ENCODE data around the gene RFPL3. TPM values are rescaled to one million over a fixed set of nuclear protein-coding genes. Genes with fewer than 3 reads are reported as not detected.

RFPL3 gene
- total RNA-seq, 1 experiment from 2014 or later: not detected

GRCh38 chr22:32407936-32408335 lies 50.3 kb downstream of the RFPL3 start:
- intact Hi-C loops (cut with micrococcal nuclease; ENCODE audit: unreplicated experiment) (no loop called here), in situ Hi-C loops (cut with HindIII; ENCODE audit: low pct_unique_long_range_greater_than_20kb, low sequenced_read_pairs) (no loop called here)
- no TSS peak for BruUV-seq (replicated peaks)
- Histone ChIP-seq H3K27ac (ENCODE audit: low read length) (no peak overlapping the region), H3K9me3 (ENCODE audit: control insufficient read depth, insufficient read depth, low read depth, low read length) (no peaks in the 10 kb centered on the region), H3K4me3 (ENCODE audit: low read depth in 2 of 2, low read length in 2 of 2) (no peak overlapping the region), H3K4me1 (ENCODE audit: control insufficient read depth, insufficient read depth, low read length) (no peaks in the 10 kb centered on the region), H3K27me3 (ENCODE audit: control insufficient read depth, insufficient read depth, low read length) (no peaks in the 10 kb centered on the region), H3K36me3 (ENCODE audit: control insufficient read depth, insufficient read depth, low read length) (peaks cover 10% of the 10 kb centered on the region)
- TF ChIP-seq CTCF (IDR thresholded peaks at IDR 0.05) (no peak), SIN3A (IDR thresholded peaks at IDR 0.05; ENCODE audit: borderline replicate concordance, insufficient read depth, low read depth, low read length) (no peak), TCF7L2 (IDR thresholded peaks at IDR 0.05; ENCODE audit: low read depth, low read length) (no peak), POLR2AphosphoS5 (IDR thresholded peaks at IDR 0.05; ENCODE audit: low read depth, low read length) (no peak), REST (IDR thresholded peaks at IDR 0.05; ENCODE audit: insufficient read depth in 1 of 2, low read depth in 2 of 2, low read length in 1 of 2) (no peak)
- ChIA-PET CTCF (no interaction called here), POLR2A (no interaction called here)
- DNase-seq (ENCODE audit: low read depth, low spot score) (no peak), ATAC-seq (no peak)

- in situ Hi-C loops (cut with HindIII; ENCODE audit: low pct_unique_long_range_greater_than_20kb, low sequenced_read_pairs) (no loop called here), intact Hi-C loops (cut with micrococcal nuclease; ENCODE audit: unreplicated experiment) (no loop called here)
- ChIA-PET CTCF (no interaction called here), POLR2A (interaction anchor here (0.6 kb wide), 1 partner anchor 38 kb away, joined by 4 read pairs; no protein-coding TSS in a partner anchor)
- H3K9me3 ChIP-seq (ENCODE audit: control insufficient read depth, insufficient read depth, low read depth, low read length): no peaks in the 10 kb centered on the region
- H3K27ac ChIP-seq (ENCODE audit: low read length): no peak overlapping the region
- ATAC-seq (no peak), DNase-seq (ENCODE audit: low read depth, low spot score) (no peak)
- peaks cover 10% of the 10 kb centered on the region for H3K36me3 ChIP-seq (ENCODE audit: control insufficient read depth, insufficient read depth, low read length)
- H3K4me3 ChIP-seq (ENCODE audit: low read depth in 2 of 2, low read length in 2 of 2): no peak overlapping the region
- H3K27me3 ChIP-seq (ENCODE audit: control insufficient read depth, insufficient read depth, low read length): no peaks in the 10 kb centered on the region
- TF ChIP-seq CTCF (IDR thresholded peaks at IDR 0.05) (no peak), SIN3A (IDR thresholded peaks at IDR 0.05; ENCODE audit: borderline replicate concordance, insufficient read depth, low read depth, low read length) (no peak), POLR2AphosphoS5 (IDR thresholded peaks at IDR 0.05; ENCODE audit: low read depth, low read length) (no peak), REST (IDR thresholded peaks at IDR 0.05; ENCODE audit: insufficient read depth in 1 of 2, low read depth in 2 of 2, low read length in 1 of 2) (no peak), TCF7L2 (IDR thresholded peaks at IDR 0.05; ENCODE audit: low read depth, low read length) (no peak)
- H3K4me1 ChIP-seq (ENCODE audit: control insufficient read depth, insufficient read depth, low read length): no peaks in the 10 kb centered on the region
- no TSS peak for BruUV-seq (replicated peaks)
These were observed 52.3 kb downstream of the RFPL3 start for GRCh38 chr22:32409977-32410376.
